Heart right ventricle (tissue), 16 donors: ENCODE measurements around the gene RAB11FIP3. TPM values are rescaled to one million over a fixed set of nuclear protein-coding genes. Genes with fewer than 3 reads are reported as not detected.

Experiments
- ATAC-seq, 8 donors: fragments of 200-7000 bp; cut with Tn5 transposase; one replicate each; pipeline ENCODE4 v1.9.1; 2020; ENCODE audit warnings: mild to moderate bottlenecking in 8 of 8, moderate library complexity in 8 of 8, moderate number of reproducible peaks in 1 of 8
- DNase-seq, 2 donors: peaks; one replicate each; pipeline ENCODE4 v3.0.0-alpha.2; 2020
- H3K27ac ChIP-seq, 10 donors: fragments of 200-600 bp; sonication (generic) in 2 of 10; one replicate each; pipeline versions ENCODE4 v1.5.0 to v1.8.0; 2020 to 2022; ENCODE audit warnings: mild to moderate bottlenecking in 3 of 10
- H3K27me3 ChIP-seq, 7 donors: fragments of 200-600 bp; one replicate each; pipeline ENCODE4 v1.8.0; 2021 to 2022; ENCODE audit warnings: mild to moderate bottlenecking in 2 of 7
- H3K36me3 ChIP-seq, 9 donors: fragments of 200-600 bp; sonication (generic) in 1 of 9; one replicate each; pipeline versions ENCODE4 v1.5.0 to v1.8.0; 2020 to 2022; ENCODE audit warnings: mild to moderate bottlenecking in 2 of 9
- H3K4me1 ChIP-seq, 9 donors: fragments of 200-600 bp; sonication (generic) in 1 of 9; one replicate each; pipeline versions ENCODE4 v1.5.0 to v1.8.0; 2020 to 2022; ENCODE audit warnings: mild to moderate bottlenecking in 4 of 9
- H3K4me3 ChIP-seq, 10 donors: fragments of 200-600 bp; sonication (generic) in 2 of 10; one replicate each; pipeline versions ENCODE4 v1.5.0 to v1.8.0; 2020 to 2022; ENCODE audit warnings: mild to moderate bottlenecking in 7 of 10, moderate library complexity in 2 of 10
- H3K9me3 ChIP-seq, 11 donors: fragments of 200-600 bp in 10 of 11; sonication (generic) in 2 of 11; one replicate each; pipeline versions ENCODE4 v1.5.0 to v1.8.0; 2013 to 2022; ENCODE audit warnings: mild to moderate bottlenecking in 2 of 11, control low read depth in 1 of 11, moderate library complexity in 1 of 11
- CTCF ChIP-seq, 9 donors: fragments of 200-600 bp; sonication (generic) in 2 of 9; IDR thresholded peaks; one replicate each; pipeline versions ENCODE4 v1.5.0 to v1.8.0; 2021 to 2022; ENCODE audit warnings: antibody characterized with exemption in 9 of 9, mild to moderate bottlenecking in 5 of 9, moderate library complexity in 1 of 9
- WGBS, 2 donors: extraction: QIAGEN DNeasy Blood & Tissue Kit; methylation state at CpG; one replicate each; pipeline ENCODE4 v1.1.7; 2013; ENCODE audit warnings: inconsistent platforms in 1 of 2; 5-methylcytosine and 5-hydroxymethylcytosine counted together
- intact Hi-C, 10 donors: fragments of 100-400 bp; cut with DNase I; formaldehyde crosslinking; loops; one replicate each; pipeline versions ENCODE4 v1.11.1 to v1.14.2; 2022
- polyA plus RNA-seq, 2 donors: library from polyadenylated mRNA; stranded (reverse); fragments of 200-250 nt; gene quantifications; one replicate each; pipeline ENCODE4 v1.2.3, GENCODE V29; 2013
- total RNA-seq, 10 donors: library from RNA; stranded (reverse); fragmentation: NEBNext Ultra II Directional in 3 of 10; extraction: Animal tissue kit (Norgen Biotek cat#: 25700) in 3 of 10; gene quantifications; one replicate each; pipeline versions ENCODE4 v1.2.1 to v1.2.4, GENCODE V29; 2021 to 2023
- donor health status: Arrhythmogenic right ventricular cardiomyopathy.
- donor health status: ischemic (EF 13 %, LVEDD 7.1; RV severe dilation, severe dysfunction).
- donor health status: healthy with polysubstance abuse.
- donor health status: DM: no; HTN: yes; CAD: no.
- donor health status: DM: no; HTN: no; CAD: no.
- donor health status: ischemic (EF 25% LVEDD 6.9; RV normal size, moderate dysfunction).
- donor health status: ischemic (EF 25% LVEDD 5.7; RV mildly dilated, moderate dysfunction).
- donor health status: healthy.
- donor health status: DM: yes; HTN: yes; CAD: no.
- donor health status: Ischemic cardiomyopathy.
- donor health status: ischemic (EF 35%, LVEDD 5.7; RV mildly dilated, moderate dysfunction).
- donor health status: nonischemic (EF 11% LVEDD 7.7; RV severe dilation, severe dysfunction).
- donor health status: DM: yes; HTN: yes; CAD: no.
- donor health status: PGD.
- donor health status: ischemic (EF 29% LVEDD 5.4; RV normal size, mild dysfunction).
- donor health status: nonischemic (EF 23%, LVEDD 6.1; RV moderate dilation, normal function).

Gene RAB11FIP3
- total and polyA plus RNA-seq, 12 donors: 16.6 to 40.3 (median 29.1) TPM

GRCh38 chr16:496097-496886, 70.8 kb downstream of the RAB11FIP3 start:
- WGBS, 2 donors: 86 to 91% methylated on average over 21 of the region's 21 CpGs
- Histone ChIP-seq H3K4me1 (peaks cover 0 to 8% (median 3%) of the 10 kb centered on the region in 9 donors), H3K27me3 (no peaks in the 10 kb centered on the region), H3K4me3 (no peak overlapping the region), H3K9me3 (no peaks in the 10 kb centered on the region), H3K36me3 (peaks cover 0 to 52% (median 12%) of the 10 kb centered on the region in 9 donors), H3K27ac (no peak overlapping the region)
- intact Hi-C loops: no loop called here
- no peak for ATAC-seq
- TF ChIP-seq CTCF (IDR thresholded peaks at IDR 0.05): no peak
- no peak for DNase-seq

- H3K27me3 ChIP-seq: no peaks in the 10 kb centered on the region
- H3K9me3 ChIP-seq: no peaks in the 10 kb centered on the region
- peaks cover 0 to 9% (median 5%) of the 10 kb centered on the region in 9 donors for H3K4me1 ChIP-seq
- TF ChIP-seq CTCF (IDR thresholded peaks at IDR 0.05): no peak
- H3K4me3 ChIP-seq: no peak overlapping the region
- H3K27ac ChIP-seq: no peak overlapping the region
- H3K36me3 ChIP-seq: peaks cover 0 to 44% (median 7%) of the 10 kb centered on the region in 9 donors
- no peak for DNase-seq
- ATAC-seq: no peak
- 79 to 80% methylated on average over 11 of the region's 11 CpGs for WGBS, 2 donors
- intact Hi-C loops: no loop called here
Observed at GRCh38 chr16:497258-497657, 71.8 kb downstream of the RAB11FIP3 start.

GRCh38 chr16:499924-500323, 74.5 kb downstream of the RAB11FIP3 start:
- H3K4me3 ChIP-seq: no peak overlapping the region
- TF ChIP-seq CTCF (IDR thresholded peaks at IDR 0.05): no peak
- no peak overlapping the region for H3K27ac ChIP-seq
- H3K4me1 ChIP-seq: peaks cover 0 to 14% (median 5%) of the 10 kb centered on the region in 9 donors
- 90 to 91% methylated on average over 12 of the region's 12 CpGs for WGBS, 2 donors
- no peaks in the 10 kb centered on the region for H3K9me3 ChIP-seq
- no peak for DNase-seq
- H3K36me3 ChIP-seq: peaks cover 0 to 43% (median 7%) of the 10 kb centered on the region in 9 donors
- peak in 1 of 8 donors; percentile 30 for ATAC-seq
- no peaks in the 10 kb centered on the region for H3K27me3 ChIP-seq
- intact Hi-C loops: no loop called here

- DNase-seq (peak; percentile 33 to 53), ATAC-seq (peak; percentile 38 to 80 (median 70))
- Histone ChIP-seq H3K27ac (no peak overlapping the region), H3K9me3 (no peaks in the 10 kb centered on the region), H3K27me3 (no peaks in the 10 kb centered on the region), H3K36me3 (peaks cover 0 to 51% (median 8%) of the 10 kb centered on the region in 9 donors), H3K4me1 (peaks cover 0 to 14% (median 5%) of the 10 kb centered on the region in 9 donors), H3K4me3 (no peak overlapping the region)
- 42 to 62% methylated on average over 12 of the region's 12 CpGs for WGBS, 2 donors
- intact Hi-C loops: no loop called here
- TF ChIP-seq CTCF (IDR thresholded peaks at IDR 0.05): no peak
Observed at GRCh38 chr16:500709-501108, 75.3 kb downstream of the RAB11FIP3 start.
